ENCODE measurements around the gene PYGO1. TPM values are rescaled to one million over a fixed set of nuclear protein-coding genes. Genes with fewer than 3 reads are reported as not detected.

The PYGO1 gene
- total RNA-seq, 1 experiment from 2014 or later: 0.55 TPM

DNA sequence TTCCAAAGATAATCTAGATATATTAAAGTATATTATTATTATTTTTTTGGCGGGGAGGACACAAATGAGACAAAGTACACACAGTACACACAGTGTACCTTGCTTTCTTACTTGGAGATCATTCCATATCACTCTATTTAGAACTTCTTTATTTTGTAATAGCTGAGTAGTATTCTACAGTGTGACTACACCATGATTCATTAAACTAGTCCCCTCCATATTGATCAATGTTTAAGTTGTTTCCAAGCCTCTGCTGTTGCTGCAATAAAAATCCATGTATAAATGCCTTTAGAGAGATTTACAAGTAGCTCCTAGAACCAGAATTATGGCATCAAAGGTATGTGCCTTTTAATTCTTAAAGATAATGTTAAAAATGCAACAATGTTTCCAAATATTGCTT is 38.8 kb downstream of the PYGO1 start (continued):
- TF ChIP-seq, protein P1, sequence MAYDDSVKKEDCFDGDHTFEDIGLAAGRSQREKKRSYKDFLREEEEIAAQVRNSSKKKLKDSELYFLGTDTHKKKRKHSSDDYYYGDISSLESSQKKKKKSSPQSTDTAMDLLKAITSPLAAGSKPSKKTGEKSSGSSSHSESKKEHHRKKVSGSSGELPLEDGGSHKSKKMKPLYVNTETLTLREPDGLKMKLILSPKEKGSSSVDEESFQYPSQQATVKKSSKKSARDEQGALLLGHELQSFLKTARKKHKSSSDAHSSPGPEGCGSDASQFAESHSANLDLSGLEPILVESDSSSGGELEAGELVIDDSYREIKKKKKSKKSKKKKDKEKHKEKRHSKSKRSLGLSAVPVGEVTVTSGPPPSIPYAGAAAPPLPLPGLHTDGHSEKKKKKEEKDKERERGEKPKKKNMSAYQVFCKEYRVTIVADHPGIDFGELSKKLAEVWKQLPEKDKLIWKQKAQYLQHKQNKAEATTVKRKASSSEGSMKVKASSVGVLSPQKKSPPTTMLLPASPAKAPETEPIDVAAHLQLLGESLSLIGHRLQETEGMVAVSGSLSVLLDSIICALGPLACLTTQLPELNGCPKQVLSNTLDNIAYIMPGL (CRISPR knock-in tag; IDR thresholded peaks at IDR 0.05): no peak
- TF ChIP-seq, protein P2, sequence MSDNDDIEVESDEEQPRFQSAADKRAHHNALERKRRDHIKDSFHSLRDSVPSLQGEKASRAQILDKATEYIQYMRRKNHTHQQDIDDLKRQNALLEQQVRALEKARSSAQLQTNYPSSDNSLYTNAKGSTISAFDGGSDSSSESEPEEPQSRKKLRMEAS (CRISPR knock-in tag; IDR thresholded peaks at IDR 0.05): no peak
- TF ChIP-seq CREB1 (CRISPR knock-in tag; IDR thresholded peaks at IDR 0.05) (no peak), JUN (CRISPR knock-in tag; IDR thresholded peaks at IDR 0.05) (no peak), FOXK1 (CRISPR knock-in tag; IDR thresholded peaks at IDR 0.05) (no peak), ESRRA (CRISPR knock-in tag; IDR thresholded peaks at IDR 0.05; ENCODE audit: borderline replicate concordance) (no peak), MYBL2 (CRISPR knock-in tag; IDR thresholded peaks at IDR 0.05) (no peak)

DNA sequence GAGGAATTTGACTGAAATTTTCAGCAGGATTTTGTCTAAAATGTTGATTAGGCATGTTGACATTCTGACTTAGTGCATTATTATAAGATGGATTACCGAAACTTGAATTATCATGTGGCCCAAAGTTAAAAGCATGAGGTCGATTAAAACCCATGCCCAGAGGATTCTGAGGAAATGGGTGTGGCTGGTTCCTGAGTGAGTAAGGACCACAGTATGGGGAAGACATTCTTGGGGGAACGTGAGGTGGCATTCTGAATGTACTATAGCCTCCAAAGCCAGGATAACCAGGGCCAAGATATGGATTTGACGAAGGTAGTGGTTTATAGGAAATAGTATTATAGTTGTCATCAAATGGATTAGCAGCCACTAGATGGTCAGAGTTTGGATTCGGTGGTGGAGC is 41.4 kb downstream of the PYGO1 start:
- Mint-ChIP-seq H3K27me3 (ENCODE audit: low read depth) (no peaks in the 10 kb centered on the region), H3K36me3 (no peaks in the 10 kb centered on the region), H3K4me3 (no peak overlapping the region), H3K4me1 (no peaks in the 10 kb centered on the region), H3K27ac (no peak overlapping the region), H3K9me3 (no peaks in the 10 kb centered on the region)
- DNase-seq (ENCODE audit: low spot score): no peak
- POLR2A ChIA-PET: no interaction called here
- no peak for ATAC-seq
- TF ChIP-seq EMX1 (CRISPR knock-in tag; IDR thresholded peaks at IDR 0.05) (no peak), TP53 (CRISPR knock-in tag; IDR thresholded peaks at IDR 0.05) (no peak), FOXP1 (CRISPR knock-in tag; IDR thresholded peaks at IDR 0.05; ENCODE audit: borderline replicate concordance) (no peak), PRRX2 (CRISPR knock-in tag; IDR thresholded peaks at IDR 0.05) (no peak), IRF2 (CRISPR knock-in tag; IDR thresholded peaks at IDR 0.05; ENCODE audit: borderline replicate concordance, low read depth) (no peak), SOX15 (CRISPR knock-in tag; IDR thresholded peaks at IDR 0.05) (no peak), ZNF263 (CRISPR knock-in tag; IDR thresholded peaks at IDR 0.05; ENCODE audit: low read depth) (no peak), ZNF121 (CRISPR knock-in tag; IDR thresholded peaks at IDR 0.05) (no peak)
- TF ChIP-seq, protein P3, sequence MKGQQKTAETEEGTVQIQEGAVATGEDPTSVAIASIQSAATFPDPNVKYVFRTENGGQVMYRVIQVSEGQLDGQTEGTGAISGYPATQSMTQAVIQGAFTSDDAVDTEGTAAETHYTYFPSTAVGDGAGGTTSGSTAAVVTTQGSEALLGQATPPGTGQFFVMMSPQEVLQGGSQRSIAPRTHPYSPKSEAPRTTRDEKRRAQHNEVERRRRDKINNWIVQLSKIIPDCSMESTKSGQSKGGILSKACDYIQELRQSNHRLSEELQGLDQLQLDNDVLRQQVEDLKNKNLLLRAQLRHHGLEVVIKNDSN (CRISPR knock-in tag; IDR thresholded peaks at IDR 0.05): no peak
- TF ChIP-seq, protein P4, sequence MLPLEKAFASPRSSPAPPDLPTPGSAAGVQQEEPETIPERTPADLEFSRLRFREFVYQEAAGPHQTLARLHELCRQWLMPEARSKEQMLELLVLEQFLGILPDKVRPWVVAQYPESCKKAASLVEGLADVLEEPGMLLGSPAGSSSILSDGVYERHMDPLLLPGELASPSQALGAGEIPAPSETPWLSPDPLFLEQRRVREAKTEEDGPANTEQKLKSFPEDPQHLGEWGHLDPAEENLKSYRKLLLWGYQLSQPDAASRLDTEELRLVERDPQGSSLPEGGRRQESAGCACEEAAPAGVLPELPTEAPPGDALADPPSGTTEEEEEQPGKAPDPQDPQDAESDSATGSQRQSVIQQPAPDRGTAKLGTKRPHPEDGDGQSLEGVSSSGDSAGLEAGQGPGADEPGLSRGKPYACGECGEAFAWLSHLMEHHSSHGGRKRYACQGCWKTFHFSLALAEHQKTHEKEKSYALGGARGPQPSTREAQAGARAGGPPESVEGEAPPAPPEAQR (CRISPR knock-in tag; IDR thresholded peaks at IDR 0.05): no peak
- TF ChIP-seq, protein P5, sequence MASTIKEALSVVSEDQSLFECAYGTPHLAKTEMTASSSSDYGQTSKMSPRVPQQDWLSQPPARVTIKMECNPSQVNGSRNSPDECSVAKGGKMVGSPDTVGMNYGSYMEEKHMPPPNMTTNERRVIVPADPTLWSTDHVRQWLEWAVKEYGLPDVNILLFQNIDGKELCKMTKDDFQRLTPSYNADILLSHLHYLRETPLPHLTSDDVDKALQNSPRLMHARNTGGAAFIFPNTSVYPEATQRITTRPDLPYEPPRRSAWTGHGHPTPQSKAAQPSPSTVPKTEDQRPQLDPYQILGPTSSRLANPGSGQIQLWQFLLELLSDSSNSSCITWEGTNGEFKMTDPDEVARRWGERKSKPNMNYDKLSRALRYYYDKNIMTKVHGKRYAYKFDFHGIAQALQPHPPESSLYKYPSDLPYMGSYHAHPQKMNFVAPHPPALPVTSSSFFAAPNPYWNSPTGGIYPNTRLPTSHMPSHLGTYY (CRISPR knock-in tag; IDR thresholded peaks at IDR 0.05): no peak
- CTCF ChIA-PET: interaction anchor here (0.6 kb wide), 1 partner anchor 1479 kb away, joined by 3 read pairs; no protein-coding TSS in a partner anchor

DNA sequence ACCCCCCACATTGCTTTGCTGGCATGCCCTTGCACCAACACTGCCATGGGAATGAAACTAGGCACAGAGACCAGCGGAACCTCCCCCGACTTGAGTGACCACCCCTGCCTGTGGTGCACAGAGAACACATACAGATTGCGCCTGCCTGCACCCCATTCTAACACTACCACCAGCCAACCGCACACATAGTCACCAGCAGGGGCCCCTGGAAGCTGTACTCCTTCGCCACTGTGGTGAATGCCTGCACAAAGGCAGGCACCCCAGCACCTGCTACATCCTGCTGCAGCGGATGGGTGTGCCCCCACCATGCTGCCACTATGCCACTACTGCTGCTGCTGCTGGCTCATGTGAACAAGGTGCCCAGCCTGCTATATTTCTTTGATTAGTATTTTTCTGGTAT is 52.7 kb downstream of the PYGO1 start:
- no peak for DNase-seq (ENCODE audit: low spot score)
- Mint-ChIP-seq H3K4me1 (no peaks in the 10 kb centered on the region), H3K4me3 (no peak overlapping the region), H3K27me3 (ENCODE audit: low read depth) (no peaks in the 10 kb centered on the region), H3K27ac (no peak overlapping the region), H3K36me3 (no peaks in the 10 kb centered on the region), H3K9me3 (no peaks in the 10 kb centered on the region)
- ChIA-PET CTCF (no interaction called here), POLR2A (no interaction called here)
- TF ChIP-seq ATF1 (CRISPR knock-in tag; IDR thresholded peaks at IDR 0.05) (no peak), FOXK1 (CRISPR knock-in tag; IDR thresholded peaks at IDR 0.05) (no peak), ZNF317 (CRISPR knock-in tag; IDR thresholded peaks at IDR 0.05; ENCODE audit: borderline replicate concordance, low read depth) (no peak), EMX1 (CRISPR knock-in tag; IDR thresholded peaks at IDR 0.05) (no peak), TP53 (CRISPR knock-in tag; IDR thresholded peaks at IDR 0.05) (no peak), RORB (CRISPR knock-in tag; IDR thresholded peaks at IDR 0.05) (no peak)
- TF ChIP-seq, protein P6, sequence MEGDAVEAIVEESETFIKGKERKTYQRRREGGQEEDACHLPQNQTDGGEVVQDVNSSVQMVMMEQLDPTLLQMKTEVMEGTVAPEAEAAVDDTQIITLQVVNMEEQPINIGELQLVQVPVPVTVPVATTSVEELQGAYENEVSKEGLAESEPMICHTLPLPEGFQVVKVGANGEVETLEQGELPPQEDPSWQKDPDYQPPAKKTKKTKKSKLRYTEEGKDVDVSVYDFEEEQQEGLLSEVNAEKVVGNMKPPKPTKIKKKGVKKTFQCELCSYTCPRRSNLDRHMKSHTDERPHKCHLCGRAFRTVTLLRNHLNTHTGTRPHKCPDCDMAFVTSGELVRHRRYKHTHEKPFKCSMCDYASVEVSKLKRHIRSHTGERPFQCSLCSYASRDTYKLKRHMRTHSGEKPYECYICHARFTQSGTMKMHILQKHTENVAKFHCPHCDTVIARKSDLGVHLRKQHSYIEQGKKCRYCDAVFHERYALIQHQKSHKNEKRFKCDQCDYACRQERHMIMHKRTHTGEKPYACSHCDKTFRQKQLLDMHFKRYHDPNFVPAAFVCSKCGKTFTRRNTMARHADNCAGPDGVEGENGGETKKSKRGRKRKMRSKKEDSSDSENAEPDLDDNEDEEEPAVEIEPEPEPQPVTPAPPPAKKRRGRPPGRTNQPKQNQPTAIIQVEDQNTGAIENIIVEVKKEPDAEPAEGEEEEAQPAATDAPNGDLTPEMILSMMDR (IDR thresholded peaks at IDR 0.05): no peak
- peak; percentile 43; the same call in 1 of the 2 replicates for ATAC-seq
